B cell (primary cell): Measurements from ENCODE around the gene ILDR2. TPM values are rescaled to one million over a fixed set of nuclear protein-coding genes. Genes with fewer than 3 reads are reported as not detected.

ENCODE experiments used
- ATAC-seq: fragments of 200-7000 bp; cut with Tn5 transposase; one replicate; pipeline ENCODE4 v1.10.0; 2021; ENCODE audit warnings: low read depth, mild to moderate bottlenecking, moderate number of reproducible peaks, moderate library complexity
- CTCF ChIA-PET: fragments of 350-600 bp; sonication (Branson Sonifier 250); formaldehyde crosslinking; loops from one replicate; lab custom pipeline; 2021; ENCODE audit warnings: antibody characterized with exemption, inconsistent platforms; lab: Charles Lee
- POLR2A ChIA-PET: fragments of 350-600 bp; sonication (Branson Sonifier 250); formaldehyde crosslinking; loops from one replicate; lab custom pipeline; 2021; ENCODE audit warnings: antibody characterized with exemption; lab: Charles Lee
- DNase-seq: peaks from one replicate; pipeline ENCODE4 v3.0.0; 2013
- H2AFZ ChIP-seq: 2 replicates; pipeline ENCODE4 v1.6.1; 2012; ENCODE audit warnings: mild to moderate bottlenecking, low read depth, low read length; ENCODE audit not compliant: insufficient read depth, poor library complexity, severe bottlenecking
- H3K27ac ChIP-seq, 2 donors: 1 replicate in 1 of 2; 2 replicates in 1 of 2; pipeline ENCODE4 v1.5.1; 2012 to 2013; ENCODE audit warnings: low read length in 2 of 2, mild to moderate bottlenecking in 2 of 2, moderate library complexity in 1 of 2
- H3K27me3 ChIP-seq, 4 experiments: fragments of 200-600 bp in 1 of 4; sonication (generic) in 1 of 4; replicated peaks in 1 of 4; 1 replicate in 2 of 4; 2 replicates in 2 of 4; pipeline versions ENCODE4 v1.6.1 to v1.7.0; 2013 to 2016; ENCODE audit warnings: low read length in 3 of 4, mild to moderate bottlenecking in 2 of 4, mixed read lengths in 1 of 4, moderate library complexity in 1 of 4; ENCODE audit not compliant: insufficient read depth in 4 of 4, control insufficient read depth in 3 of 4; ENCODE audit errors: control extremely low read depth in 1 of 4
- H3K36me3 ChIP-seq, 2 experiments: replicated peaks in 1 of 2; 1 replicate in 1 of 2; 2 replicates in 1 of 2; pipeline versions ENCODE4 v1.6.1 to v1.7.1; 2013; ENCODE audit warnings: low read length in 1 of 2; ENCODE audit not compliant: insufficient read depth in 2 of 2, control insufficient read depth in 1 of 2; ENCODE audit errors: control extremely low read depth in 1 of 2, extremely low read depth in 1 of 2
- H3K4me1 ChIP-seq, 2 donors: fragments of 200-600 bp in 1 of 2; sonication (generic) in 1 of 2; 1 replicate in 1 of 2; 2 replicates in 1 of 2; pipeline versions ENCODE4 v1.5.1 to v1.6.1; 2013 to 2017; ENCODE audit warnings: low read length in 2 of 2; ENCODE audit not compliant: control insufficient read depth in 2 of 2, insufficient read depth in 2 of 2
- H3K4me2 ChIP-seq: replicated peaks from 2 replicates; pipeline ENCODE3; 2012; ENCODE audit warnings: mild to moderate bottlenecking, low read depth, low read length; ENCODE audit not compliant: poor library complexity, severe bottlenecking
- H3K4me3 ChIP-seq, 5 experiments: fragments of 200-600 bp in 1 of 5; sonication (generic) in 1 of 5; 1 replicate in 3 of 5; 2 replicates in 2 of 5; pipeline versions ENCODE4 v1.5.1 to v1.7.0; 2011 to 2016; ENCODE audit warnings: low read length in 4 of 5, mild to moderate bottlenecking in 4 of 5, low read depth in 2 of 5, control low read depth in 1 of 5, moderate library complexity in 1 of 5; ENCODE audit not compliant: insufficient read depth in 1 of 5; ENCODE audit errors: control extremely low read depth in 1 of 5, extremely low read depth in 1 of 5
- H3K79me2 ChIP-seq: fragments of 200-600 bp; sonication (generic); one replicate; pipeline ENCODE4 v1.6.0; 2016; ENCODE audit warnings: low read length; ENCODE audit not compliant: control insufficient read depth, insufficient read depth
- H3K9ac ChIP-seq: fragments of 200-600 bp; sonication (generic); 2 replicates; pipeline ENCODE4 v1.6.1; 2017; ENCODE audit warnings: mild to moderate bottlenecking, low read length, moderate library complexity
- H3K9me3 ChIP-seq, 3 donors: one replicate each; pipeline versions ENCODE4 v1.6.1 to v1.7.1; 2013; ENCODE audit warnings: low read length in 2 of 3; ENCODE audit not compliant: control insufficient read depth in 2 of 3, insufficient read depth in 1 of 3; ENCODE audit errors: control extremely low read depth in 1 of 3
- H4K20me1 ChIP-seq: 2 replicates; pipeline ENCODE4 v1.6.0; 2012; ENCODE audit warnings: mild to moderate bottlenecking, low read length; ENCODE audit not compliant: insufficient read depth, control insufficient read depth, poor library complexity, severe bottlenecking
- H3K27ac Mint-ChIP-seq: one replicate; pipeline ENCODE4 v1.8.0; 2021; ENCODE audit warnings: mixed read lengths
- H3K27me3 Mint-ChIP-seq: one replicate; pipeline ENCODE4 v1.8.0; 2021; ENCODE audit warnings: mixed read lengths
- H3K4me1 Mint-ChIP-seq: one replicate; pipeline ENCODE4 v1.8.0; 2021; ENCODE audit warnings: mixed read lengths
- H3K4me3 Mint-ChIP-seq: one replicate; pipeline ENCODE4 v1.8.0; 2021; ENCODE audit warnings: mixed read lengths
- H3K9me3 Mint-ChIP-seq: one replicate; pipeline ENCODE4 v1.8.0; 2022; ENCODE audit warnings: mixed read lengths; ENCODE audit not compliant: insufficient read depth
- EZH2 ChIP-seq: IDR thresholded peaks from 2 replicates; pipeline ENCODE4 v1.6.1; 2012; ENCODE audit warnings: borderline replicate concordance, low read depth, mild to moderate bottlenecking, moderate library complexity, low read length; ENCODE audit not compliant: insufficient read depth, poor library complexity, severe bottlenecking
- WGBS: methylation state at CpG from one replicate; pipeline ENCODE4 v1.1.5; 2013; ENCODE audit warnings: missing lambda C conversion rate; ENCODE audit not compliant: insufficient coverage; 5-methylcytosine and 5-hydroxymethylcytosine counted together
- intact Hi-C: fragments of 100-400 bp; cut with micrococcal nuclease; formaldehyde crosslinking; loops from one replicate; pipeline ENCODE4 v1.10.0; 2022
- polyA plus RNA-seq: library from polyadenylated mRNA; depleted of rRNA; stranded (reverse); fragments of >200 nt; gene quantifications from 2 replicates; pipeline ENCODE4 v1.2.3, GENCODE V29; 2012
- total RNA-seq, 2 donors: library from RNA; stranded (reverse); fragments of 120-200 nt in 1 of 2; gene quantifications; 1 replicate in 1 of 2; 2 replicates in 1 of 2; pipeline versions ENCODE4 v1.2.3 to v1.2.4, GENCODE V29; 2013 to 2022
- TF ChIP-seq, protein P1 (sequence below): fragments of 200-600 bp; IDR thresholded peaks from one replicate; pipeline ENCODE4 v1.8.0; 2022; ENCODE audit warnings: antibody characterized with exemption, mild to moderate bottlenecking

ILDR2 gene
- total and polyA plus RNA-seq, 2 donors (not counting 1 experiment from before 2014, with no cell fraction given), result 0.01 TPM; not detected in 1

DNA sequence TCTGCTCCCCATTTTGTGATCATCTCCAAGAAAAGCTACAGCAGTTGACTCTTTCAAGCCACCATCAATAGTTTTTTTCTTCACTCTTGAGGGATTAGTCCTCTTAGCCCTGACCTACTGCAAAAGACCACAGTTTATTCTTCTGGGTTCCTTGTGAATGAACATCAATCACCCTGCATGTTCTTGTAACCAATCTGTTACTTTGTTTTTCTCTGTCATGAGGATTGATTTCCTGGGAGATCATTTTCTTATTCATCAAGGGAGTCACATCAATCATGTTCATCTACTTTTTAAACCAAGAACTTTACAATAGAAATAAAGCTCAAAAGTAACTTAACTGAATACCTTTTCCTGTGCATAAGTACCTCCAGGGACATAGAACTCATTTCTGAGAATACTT, 21.8 kb downstream of the ILDR2 start:
- H3K4me3 Mint-ChIP-seq, result no peak overlapping the region
- H4K20me1 ChIP-seq, result no peaks in the 10 kb centered on the region

DNA sequence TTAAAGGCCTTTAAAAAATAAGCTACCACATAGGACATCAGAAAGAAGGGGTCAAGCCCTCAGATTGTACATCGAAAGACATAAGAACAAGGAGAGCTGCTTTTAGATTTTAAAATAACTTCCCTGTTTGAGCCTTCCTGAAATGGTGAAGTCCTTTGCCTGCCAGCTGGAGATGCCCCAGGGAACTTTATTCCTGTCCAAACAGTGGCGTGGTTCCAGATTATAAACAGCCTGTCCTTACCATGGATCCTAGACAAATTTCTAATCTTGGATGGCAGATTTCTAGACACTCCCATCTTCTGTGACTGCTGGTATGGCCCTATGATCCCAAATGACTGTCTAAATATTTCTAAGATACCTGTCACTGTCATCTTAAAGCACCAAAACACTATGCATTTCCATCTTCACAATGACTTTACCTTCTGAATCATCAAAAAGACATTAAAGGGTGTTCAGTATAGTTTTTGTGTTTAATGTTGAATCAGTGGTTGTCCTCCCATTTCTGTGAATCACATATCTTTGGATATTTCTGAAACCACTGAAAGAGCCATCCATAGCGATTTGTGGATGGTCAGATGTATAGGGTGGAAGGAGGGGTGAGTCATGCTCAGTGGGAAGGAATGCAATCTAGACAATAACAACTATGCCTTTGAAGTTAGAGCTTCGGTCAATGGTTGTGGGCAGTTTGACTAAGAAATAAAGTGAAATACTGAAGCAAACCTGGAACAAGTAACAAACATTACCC, 23.2 kb downstream of the ILDR2 start:
- no peaks in the 10 kb centered on the region for H3K36me3 ChIP-seq
- ChIA-PET CTCF (interaction anchor here (1.6 kb wide), 1 partner anchor 108 kb away, joined by 3 read pairs; no protein-coding TSS in a partner anchor), POLR2A (no interaction called here)
- ATAC-seq (no peak), DNase-seq (no peak)
- Mint-ChIP-seq H3K4me3 (no peak overlapping the region), H3K9me3 (no peaks in the 10 kb centered on the region), H3K27ac (no peak overlapping the region), H3K4me1 (peaks cover 10% of the 10 kb centered on the region), H3K27me3 (peaks cover 43% of the 10 kb centered on the region)
- WGBS, result 92% methylated on average over 2 of the region's 4 CpGs
- peaks cover 0 to 3% (median 0%) of the 10 kb centered on the region in 3 donors for H3K9me3 ChIP-seq
- TF ChIP-seq, protein P1, sequence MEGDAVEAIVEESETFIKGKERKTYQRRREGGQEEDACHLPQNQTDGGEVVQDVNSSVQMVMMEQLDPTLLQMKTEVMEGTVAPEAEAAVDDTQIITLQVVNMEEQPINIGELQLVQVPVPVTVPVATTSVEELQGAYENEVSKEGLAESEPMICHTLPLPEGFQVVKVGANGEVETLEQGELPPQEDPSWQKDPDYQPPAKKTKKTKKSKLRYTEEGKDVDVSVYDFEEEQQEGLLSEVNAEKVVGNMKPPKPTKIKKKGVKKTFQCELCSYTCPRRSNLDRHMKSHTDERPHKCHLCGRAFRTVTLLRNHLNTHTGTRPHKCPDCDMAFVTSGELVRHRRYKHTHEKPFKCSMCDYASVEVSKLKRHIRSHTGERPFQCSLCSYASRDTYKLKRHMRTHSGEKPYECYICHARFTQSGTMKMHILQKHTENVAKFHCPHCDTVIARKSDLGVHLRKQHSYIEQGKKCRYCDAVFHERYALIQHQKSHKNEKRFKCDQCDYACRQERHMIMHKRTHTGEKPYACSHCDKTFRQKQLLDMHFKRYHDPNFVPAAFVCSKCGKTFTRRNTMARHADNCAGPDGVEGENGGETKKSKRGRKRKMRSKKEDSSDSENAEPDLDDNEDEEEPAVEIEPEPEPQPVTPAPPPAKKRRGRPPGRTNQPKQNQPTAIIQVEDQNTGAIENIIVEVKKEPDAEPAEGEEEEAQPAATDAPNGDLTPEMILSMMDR, result no peak
- no peak for TF ChIP-seq EZH2
- H3K4me1 ChIP-seq, result peaks cover 6 to 10% of the 10 kb centered on the region in 2 donors
- no peak overlapping the region for H3K9ac ChIP-seq
- no peaks in the 10 kb centered on the region for H4K20me1 ChIP-seq
- peaks cover 0 to 29% (median 16%) of the 10 kb centered on the region in 4 experiments for H3K27me3 ChIP-seq
- no peaks in the 10 kb centered on the region for H3K79me2 ChIP-seq
- no peak overlapping the region for H2AFZ ChIP-seq
- no peak overlapping the region for H3K27ac ChIP-seq
- no peak overlapping the region for H3K4me3 ChIP-seq
- no peak overlapping the region for H3K4me2 ChIP-seq
- intact Hi-C loops, result no loop called here

More for the DNA sequence above, 21.8 kb downstream of the ILDR2 start:
- no peak overlapping the region for H3K27ac ChIP-seq
- TF ChIP-seq, protein P1, result no peak
- TF ChIP-seq EZH2, result no peak
- ATAC-seq (no peak), DNase-seq (no peak)
- H3K4me3 ChIP-seq, result no peak overlapping the region
- H3K79me2 ChIP-seq, result no peaks in the 10 kb centered on the region
- CTCF ChIA-PET, result no interaction called here
- intact Hi-C loops, result no loop called here
- POLR2A ChIA-PET, result no interaction called here
- no peaks in the 10 kb centered on the region for H3K9me3 ChIP-seq
- Mint-ChIP-seq H3K27ac (no peak overlapping the region), H3K9me3 (no peaks in the 10 kb centered on the region), H3K27me3 (peaks cover 36% of the 10 kb centered on the region), H3K4me1 (no peaks in the 10 kb centered on the region)
- H2AFZ ChIP-seq, result no peak overlapping the region
- no peak overlapping the region for H3K4me2 ChIP-seq
- no peak overlapping the region for H3K9ac ChIP-seq
- peaks cover 0 to 17% (median 7%) of the 10 kb centered on the region in 4 experiments for H3K27me3 ChIP-seq
- H3K36me3 ChIP-seq, result no peaks in the 10 kb centered on the region
- H3K4me1 ChIP-seq, result no peaks in the 10 kb centered on the region
